ENCODE results near the gene LPO. TPM values are rescaled to one million over a fixed set of nuclear protein-coding genes. Genes with fewer than 3 reads are reported as not detected.

The LPO gene
- total RNA-seq, 6 donors from 2014 or later: not detected

DNA sequence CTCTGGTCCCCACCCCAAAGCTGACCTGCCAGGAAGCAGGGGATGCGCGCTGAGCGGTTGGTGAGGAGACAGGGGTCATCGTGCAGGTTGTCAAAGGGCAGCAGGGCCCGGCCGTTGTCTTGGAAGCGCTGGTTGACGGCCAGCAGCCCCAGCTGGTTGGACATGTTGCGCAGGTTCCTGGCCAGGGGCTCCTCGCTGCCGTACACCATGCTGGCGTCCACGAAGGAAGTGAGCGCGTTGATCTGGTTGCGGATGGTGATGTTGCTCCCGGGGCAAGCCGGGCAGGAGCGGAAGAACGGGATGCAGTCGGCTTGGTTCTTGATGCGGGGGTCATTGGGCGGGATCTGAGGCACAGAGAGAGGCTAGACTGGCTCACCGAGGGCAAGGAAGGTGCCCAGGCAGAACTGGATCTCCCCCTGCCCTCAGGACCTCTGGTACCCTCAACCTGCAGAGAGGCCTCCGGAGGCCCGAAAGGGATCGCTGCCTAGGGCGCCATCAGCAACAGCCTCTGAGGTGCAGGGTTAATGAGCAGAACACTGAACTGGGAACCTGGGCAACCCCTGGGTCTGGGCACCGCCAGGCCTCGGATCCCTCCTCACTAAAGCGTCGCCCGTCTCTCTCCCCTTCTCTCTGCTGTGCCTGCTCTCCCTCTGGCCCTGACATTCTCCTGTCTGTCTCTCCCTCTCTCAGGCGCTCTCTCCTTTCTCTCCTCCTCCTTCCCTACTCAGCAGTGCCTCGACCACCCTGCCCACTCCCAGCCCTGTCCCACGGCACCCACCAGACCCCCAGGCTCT lies 39.6 kb downstream of the LPO start:
- Histone ChIP-seq H3K27ac (peak overlapping the region in 3 of 4 donors; percentile 1 to 53 (median 21)), H3K9me3 (no peaks in the 10 kb centered on the region), H3K36me3 (no peaks in the 10 kb centered on the region), H3K4me1 (peaks cover 3 to 21% (median 11%) of the 10 kb centered on the region in 4 donors), H3K27me3 (peaks cover 0 to 5% (median 0%) of the 10 kb centered on the region in 4 donors), H3K4me3 (no peak overlapping the region)
- ATAC-seq (ENCODE audit: low FRiP score in 2 of 2) (no peak), DNase-seq (peak in 1 of 2 donors; percentile 79)
- TF ChIP-seq, protein P1, sequence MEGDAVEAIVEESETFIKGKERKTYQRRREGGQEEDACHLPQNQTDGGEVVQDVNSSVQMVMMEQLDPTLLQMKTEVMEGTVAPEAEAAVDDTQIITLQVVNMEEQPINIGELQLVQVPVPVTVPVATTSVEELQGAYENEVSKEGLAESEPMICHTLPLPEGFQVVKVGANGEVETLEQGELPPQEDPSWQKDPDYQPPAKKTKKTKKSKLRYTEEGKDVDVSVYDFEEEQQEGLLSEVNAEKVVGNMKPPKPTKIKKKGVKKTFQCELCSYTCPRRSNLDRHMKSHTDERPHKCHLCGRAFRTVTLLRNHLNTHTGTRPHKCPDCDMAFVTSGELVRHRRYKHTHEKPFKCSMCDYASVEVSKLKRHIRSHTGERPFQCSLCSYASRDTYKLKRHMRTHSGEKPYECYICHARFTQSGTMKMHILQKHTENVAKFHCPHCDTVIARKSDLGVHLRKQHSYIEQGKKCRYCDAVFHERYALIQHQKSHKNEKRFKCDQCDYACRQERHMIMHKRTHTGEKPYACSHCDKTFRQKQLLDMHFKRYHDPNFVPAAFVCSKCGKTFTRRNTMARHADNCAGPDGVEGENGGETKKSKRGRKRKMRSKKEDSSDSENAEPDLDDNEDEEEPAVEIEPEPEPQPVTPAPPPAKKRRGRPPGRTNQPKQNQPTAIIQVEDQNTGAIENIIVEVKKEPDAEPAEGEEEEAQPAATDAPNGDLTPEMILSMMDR (IDR thresholded peaks at IDR 0.05): no peak
- TF ChIP-seq EP300 (IDR thresholded peaks at IDR 0.05): no peak
- 66 to 81% methylated on average over 28 to 30 of the region's 36 CpGs for WGBS, 2 donors

DNA sequence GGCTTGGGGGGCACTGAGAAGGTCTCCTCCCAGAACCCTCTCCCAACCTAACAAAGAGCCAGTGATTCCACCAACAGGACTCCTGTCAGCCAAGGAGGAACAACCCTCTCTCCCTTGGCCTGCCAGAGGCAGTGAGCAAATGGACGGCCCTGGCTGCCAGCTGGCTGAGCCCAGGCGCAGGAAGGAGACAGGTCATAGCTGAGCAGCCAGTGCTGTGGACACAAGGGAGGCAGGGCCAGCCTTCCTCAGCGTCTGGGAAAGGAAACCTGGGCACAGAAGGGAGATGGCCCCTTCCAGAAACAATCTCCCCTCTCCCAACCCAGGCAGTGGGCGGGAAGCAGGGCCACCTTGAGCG lies 40.3 kb downstream of the LPO start:
- no peak for DNase-seq
- Histone ChIP-seq H3K27me3 (peaks cover 0 to 5% (median 0%) of the 10 kb centered on the region in 4 donors), H3K4me3 (peak overlapping the region in 3 of 4 donors; percentile 19 to 36 (median 28)), H3K4me1 (peaks cover 3 to 21% (median 11%) of the 10 kb centered on the region in 4 donors), H3K9me3 (no peaks in the 10 kb centered on the region), H3K27ac (peak overlapping the region in 3 of 4 donors; percentile 1 to 53 (median 21)), H3K36me3 (no peaks in the 10 kb centered on the region)
- TF ChIP-seq POLR2AphosphoS5 (IDR thresholded peaks at IDR 0.05) (peak in 1 of 2 donors; percentile 41), EP300 (IDR thresholded peaks at IDR 0.05) (no peak)
- 0 to 18% methylated on average over 1 to 5 of the region's 5 CpGs for WGBS, 2 donors
- ATAC-seq (ENCODE audit: low FRiP score in 2 of 2): peak; percentile 60 to 76

DNA sequence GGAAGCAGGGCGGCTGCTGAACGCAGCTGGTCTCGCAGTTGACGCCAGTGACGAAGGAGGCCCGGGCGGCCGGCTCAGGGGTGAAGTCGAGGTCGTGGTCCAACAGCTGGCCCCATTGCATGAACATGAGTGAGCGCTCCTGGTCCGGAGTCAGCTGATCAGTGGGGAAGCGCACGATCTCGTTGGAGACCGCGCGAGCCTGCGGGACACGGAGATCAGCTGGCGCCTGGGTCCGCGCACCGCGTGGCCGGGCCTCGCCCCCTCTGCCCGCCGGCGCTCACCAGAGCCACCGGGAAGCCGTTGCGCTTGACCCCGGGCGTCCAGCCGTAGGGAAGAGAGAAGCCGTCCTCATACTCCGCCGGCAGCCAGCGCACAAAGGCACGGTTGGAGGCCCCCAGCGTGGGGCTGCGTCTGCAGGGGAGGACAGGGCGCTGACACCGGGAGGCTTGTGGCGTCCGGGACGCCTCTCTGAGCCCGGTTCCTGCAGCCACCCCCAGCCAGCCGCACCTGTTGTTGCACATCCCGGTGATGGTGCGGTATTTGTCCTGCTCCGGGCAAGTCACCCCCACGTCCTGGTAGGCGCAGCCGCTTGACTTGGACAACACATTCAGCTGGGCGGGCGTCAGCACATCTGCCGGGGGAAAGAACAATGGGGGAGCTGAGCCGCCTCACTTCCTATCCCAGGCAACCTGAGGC lies 40.8 kb downstream of the LPO start:
- Histone ChIP-seq H3K4me1 (peaks cover 3 to 21% (median 11%) of the 10 kb centered on the region in 4 donors), H3K4me3 (peak overlapping the region in 3 of 4 donors; percentile 19 to 36 (median 28)), H3K27me3 (peaks cover 0 to 5% (median 0%) of the 10 kb centered on the region in 4 donors), H3K27ac (peak overlapping the region in 2 of 4 donors; percentile 1 to 21), H3K36me3 (no peaks in the 10 kb centered on the region), H3K9me3 (no peaks in the 10 kb centered on the region)
- 18% methylated on average over 55 of the region's 60 CpGs; no CpG with 5 or more reads in 1 of the 2 donors for WGBS, 2 donors
- DNase-seq (peak; percentile 60 to 88), ATAC-seq (ENCODE audit: low FRiP score in 2 of 2) (peak; percentile 50 to 86)
- TF ChIP-seq, protein P1 (IDR thresholded peaks at IDR 0.05): no peak
- peak in 1 of 4 donors; percentile 23 for TF ChIP-seq POLR2A (IDR thresholded peaks at IDR 0.05)

DNA sequence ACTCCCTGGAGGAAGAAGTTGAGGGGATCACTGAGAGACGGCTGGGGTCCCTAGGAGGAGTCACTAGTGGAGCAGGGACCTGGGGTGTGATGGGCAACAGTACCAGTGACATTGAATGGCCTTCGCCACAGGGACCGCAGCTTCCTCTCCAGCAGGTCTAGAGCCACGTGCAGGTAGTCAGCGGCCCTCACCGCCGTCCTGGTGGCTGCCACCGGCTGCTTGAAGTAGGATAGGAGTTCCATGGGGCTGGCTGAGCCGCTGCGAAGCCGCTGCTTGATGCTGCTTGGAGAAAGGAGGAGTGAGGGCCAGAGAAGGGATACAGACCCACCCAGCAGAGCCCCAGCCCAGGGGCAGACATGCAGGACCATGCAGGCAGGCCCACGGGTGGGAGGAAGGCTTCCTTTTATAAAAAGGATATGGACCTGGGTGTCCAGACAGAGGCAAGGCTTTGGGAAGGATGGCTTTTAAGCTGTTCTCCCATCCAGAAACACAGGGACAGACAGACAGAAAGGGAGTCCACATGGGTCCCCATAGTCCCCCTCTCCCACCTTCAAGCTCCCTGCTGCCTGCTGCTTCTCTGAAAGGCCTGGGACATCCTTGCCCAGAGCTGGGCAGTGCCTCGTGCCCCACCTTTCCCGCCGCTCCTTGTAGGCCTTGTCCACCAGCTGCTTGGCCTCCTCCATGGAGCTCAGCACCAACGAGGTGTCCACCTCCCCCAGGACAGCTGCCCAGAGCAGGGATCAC lies 41.5 kb downstream of the LPO start:
- Histone ChIP-seq H3K4me1 (peaks cover 3 to 21% (median 11%) of the 10 kb centered on the region in 4 donors), H3K27me3 (peaks cover 0 to 5% (median 0%) of the 10 kb centered on the region in 4 donors), H3K36me3 (no peaks in the 10 kb centered on the region), H3K4me3 (peak overlapping the region in 1 of 4 donors; percentile 36), H3K9me3 (no peaks in the 10 kb centered on the region), H3K27ac (no peak overlapping the region)
- 57 to 58% methylated on average over 12 to 15 of the region's 16 CpGs for WGBS, 2 donors
- no peak for TF ChIP-seq POLR2AphosphoS5 (IDR thresholded peaks at IDR 0.05)
- TF ChIP-seq, protein P1 (IDR thresholded peaks at IDR 0.05): no peak
- no peak for TF ChIP-seq EP300 (IDR thresholded peaks at IDR 0.05)
- TF ChIP-seq POLR2A (IDR thresholded peaks at IDR 0.05): no peak
- DNase-seq (peak; percentile 35 to 78), ATAC-seq (ENCODE audit: low FRiP score in 2 of 2) (no peak)
